ENCODE measurements around the gene HECW1.

DNA sequence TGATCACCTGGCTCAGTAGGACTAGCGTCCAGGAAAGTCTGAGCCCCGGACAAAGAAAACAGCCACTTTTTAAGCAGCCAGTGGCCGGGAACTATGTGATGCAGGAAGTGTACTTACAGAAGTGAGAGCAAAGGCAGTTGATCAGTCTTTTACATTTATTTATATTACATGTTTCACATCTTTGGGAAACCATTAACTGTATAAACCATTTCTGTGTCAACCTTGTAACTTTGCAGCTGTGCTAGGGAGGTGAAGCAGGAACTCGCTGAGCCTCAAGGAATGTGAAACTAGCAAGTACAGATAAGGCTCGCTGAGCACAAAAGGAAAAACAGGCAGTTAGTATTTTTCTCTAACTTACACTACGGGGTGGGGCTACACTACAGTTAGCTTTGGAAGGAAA is 39.9 kb upstream of the HECW1 start:
- TF ChIP-seq FOXM1 (IDR thresholded peaks at IDR 0.05; ENCODE audit: borderline replicate concordance, low read depth): no peak
- TF ChIP-seq EGR1 (IDR thresholded peaks at IDR 0.05): no peak
- no peak for TF ChIP-seq TAF1 (IDR thresholded peaks at IDR 0.05; ENCODE audit: low read depth)
